ENCODE data around the gene NCAM2.

DNA sequence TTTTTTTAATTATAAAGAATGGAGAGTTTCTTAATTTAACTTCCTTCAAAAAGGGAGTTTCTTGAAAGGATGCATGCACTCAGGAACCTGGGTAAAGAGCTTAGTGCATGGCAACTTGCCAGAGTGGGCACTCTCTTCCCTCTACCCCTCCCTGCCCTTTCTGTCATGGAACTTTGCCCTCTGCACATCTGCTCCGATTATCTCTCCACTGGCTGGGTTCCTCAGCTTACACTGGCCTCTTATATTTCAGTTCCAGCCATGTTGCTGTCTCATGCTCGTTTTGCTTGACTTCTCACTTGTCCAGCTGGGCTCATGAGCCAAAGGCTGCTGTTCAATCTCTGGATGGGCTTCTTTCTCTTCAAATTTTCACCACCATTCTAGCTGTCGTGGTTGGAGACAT, 87.0 kb downstream of the NCAM2 start:
- TF ChIP-seq, protein P1, sequence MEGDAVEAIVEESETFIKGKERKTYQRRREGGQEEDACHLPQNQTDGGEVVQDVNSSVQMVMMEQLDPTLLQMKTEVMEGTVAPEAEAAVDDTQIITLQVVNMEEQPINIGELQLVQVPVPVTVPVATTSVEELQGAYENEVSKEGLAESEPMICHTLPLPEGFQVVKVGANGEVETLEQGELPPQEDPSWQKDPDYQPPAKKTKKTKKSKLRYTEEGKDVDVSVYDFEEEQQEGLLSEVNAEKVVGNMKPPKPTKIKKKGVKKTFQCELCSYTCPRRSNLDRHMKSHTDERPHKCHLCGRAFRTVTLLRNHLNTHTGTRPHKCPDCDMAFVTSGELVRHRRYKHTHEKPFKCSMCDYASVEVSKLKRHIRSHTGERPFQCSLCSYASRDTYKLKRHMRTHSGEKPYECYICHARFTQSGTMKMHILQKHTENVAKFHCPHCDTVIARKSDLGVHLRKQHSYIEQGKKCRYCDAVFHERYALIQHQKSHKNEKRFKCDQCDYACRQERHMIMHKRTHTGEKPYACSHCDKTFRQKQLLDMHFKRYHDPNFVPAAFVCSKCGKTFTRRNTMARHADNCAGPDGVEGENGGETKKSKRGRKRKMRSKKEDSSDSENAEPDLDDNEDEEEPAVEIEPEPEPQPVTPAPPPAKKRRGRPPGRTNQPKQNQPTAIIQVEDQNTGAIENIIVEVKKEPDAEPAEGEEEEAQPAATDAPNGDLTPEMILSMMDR (IDR thresholded peaks at IDR 0.05; ENCODE audit: poor library complexity, severe bottlenecking), result no peak
- TF ChIP-seq POLR2AphosphoS5 (IDR thresholded peaks at IDR 0.05) (no peak), MXI1 (conservative IDR thresholded peaks at IDR 0.05; ENCODE audit: poor library complexity, severe bottlenecking) (no peak), EP300 (conservative IDR thresholded peaks at IDR 0.05; ENCODE audit: poor library complexity, severe bottlenecking) (no peak), EZH2 (IDR thresholded peaks at IDR 0.05; ENCODE audit: borderline replicate concordance, insufficient read depth, low read length, poor library complexity, severe bottlenecking) (no peak)
- TF ChIP-seq, protein P2, sequence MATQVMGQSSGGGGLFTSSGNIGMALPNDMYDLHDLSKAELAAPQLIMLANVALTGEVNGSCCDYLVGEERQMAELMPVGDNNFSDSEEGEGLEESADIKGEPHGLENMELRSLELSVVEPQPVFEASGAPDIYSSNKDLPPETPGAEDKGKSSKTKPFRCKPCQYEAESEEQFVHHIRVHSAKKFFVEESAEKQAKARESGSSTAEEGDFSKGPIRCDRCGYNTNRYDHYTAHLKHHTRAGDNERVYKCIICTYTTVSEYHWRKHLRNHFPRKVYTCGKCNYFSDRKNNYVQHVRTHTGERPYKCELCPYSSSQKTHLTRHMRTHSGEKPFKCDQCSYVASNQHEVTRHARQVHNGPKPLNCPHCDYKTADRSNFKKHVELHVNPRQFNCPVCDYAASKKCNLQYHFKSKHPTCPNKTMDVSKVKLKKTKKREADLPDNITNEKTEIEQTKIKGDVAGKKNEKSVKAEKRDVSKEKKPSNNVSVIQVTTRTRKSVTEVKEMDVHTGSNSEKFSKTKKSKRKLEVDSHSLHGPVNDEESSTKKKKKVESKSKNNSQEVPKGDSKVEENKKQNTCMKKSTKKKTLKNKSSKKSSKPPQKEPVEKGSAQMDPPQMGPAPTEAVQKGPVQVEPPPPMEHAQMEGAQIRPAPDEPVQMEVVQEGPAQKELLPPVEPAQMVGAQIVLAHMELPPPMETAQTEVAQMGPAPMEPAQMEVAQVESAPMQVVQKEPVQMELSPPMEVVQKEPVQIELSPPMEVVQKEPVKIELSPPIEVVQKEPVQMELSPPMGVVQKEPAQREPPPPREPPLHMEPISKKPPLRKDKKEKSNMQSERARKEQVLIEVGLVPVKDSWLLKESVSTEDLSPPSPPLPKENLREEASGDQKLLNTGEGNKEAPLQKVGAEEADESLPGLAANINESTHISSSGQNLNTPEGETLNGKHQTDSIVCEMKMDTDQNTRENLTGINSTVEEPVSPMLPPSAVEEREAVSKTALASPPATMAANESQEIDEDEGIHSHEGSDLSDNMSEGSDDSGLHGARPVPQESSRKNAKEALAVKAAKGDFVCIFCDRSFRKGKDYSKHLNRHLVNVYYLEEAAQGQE (IDR thresholded peaks at IDR 0.05; ENCODE audit: borderline replicate concordance), result no peak
